ENCODE data around the gene DUSP23.

Gene DUSP23

GRCh38 chr1:159803956-159804689 is 23.4 kb downstream of the DUSP23 start:
- H3K79me2 ChIP-seq (ENCODE audit: insufficient read depth, low read length): no peaks in the 10 kb centered on the region
- H3K9ac ChIP-seq (ENCODE audit: low read length): no peak overlapping the region
- H3K4me2 ChIP-seq (ENCODE audit: low read length): no peak overlapping the region
- H3F3A ChIP-seq (ENCODE audit: insufficient read depth, low read length): no peaks in the 10 kb centered on the region
- no peak overlapping the region for H3K4me3 ChIP-seq (ENCODE audit: low read depth, low read length, poor library complexity, severe bottlenecking)
- no peaks in the 10 kb centered on the region for H3K9me3 ChIP-seq (ENCODE audit: low read length)
- no peak overlapping the region for H2AFZ ChIP-seq (ENCODE audit: low read length)
- H3K36me3 ChIP-seq (ENCODE audit: insufficient read depth, low read length): no peaks in the 10 kb centered on the region
- no peaks in the 10 kb centered on the region for H3K9me2 ChIP-seq (ENCODE audit: low read depth, low read length)
- no peaks in the 10 kb centered on the region for H3K4me1 ChIP-seq (ENCODE audit: insufficient read depth, low read length, severe bottlenecking)
- no peak overlapping the region for H3K27ac ChIP-seq (ENCODE audit: low read depth, low read length, poor library complexity, severe bottlenecking)
- H4K20me1 ChIP-seq (ENCODE audit: insufficient read depth, low read length): no peaks in the 10 kb centered on the region
- TF ChIP-seq CTCF (IDR thresholded peaks at IDR 0.05; ENCODE audit: low read length) (no peak), EZH2 (IDR thresholded peaks at IDR 0.05; ENCODE audit: borderline replicate concordance, low read length) (no peak)
- no peaks in the 10 kb centered on the region for H3K27me3 ChIP-seq (ENCODE audit: insufficient read depth, low read length)

DNA sequence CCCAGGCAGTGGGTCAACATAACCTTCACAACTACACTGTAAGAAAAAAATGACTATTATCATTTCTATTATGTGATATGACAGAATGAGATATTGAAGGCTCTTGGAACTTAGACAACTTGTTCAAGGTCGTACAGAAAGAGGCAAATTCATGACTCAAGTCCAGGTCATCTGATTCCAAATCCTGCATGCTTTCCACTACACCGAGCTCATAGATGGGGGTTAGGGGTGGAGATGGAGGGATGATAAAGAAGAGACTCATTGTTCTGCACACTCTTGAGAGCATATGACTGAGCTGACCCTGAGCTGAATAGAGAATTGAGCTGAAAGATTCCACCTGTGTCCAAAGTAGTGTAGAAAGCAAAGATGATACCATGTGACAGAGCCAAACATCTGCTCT is 24.2 kb downstream of the DUSP23 start:
- Histone ChIP-seq H3K27me3 (ENCODE audit: insufficient read depth, low read length) (no peaks in the 10 kb centered on the region), H3K79me2 (ENCODE audit: insufficient read depth, low read length) (no peaks in the 10 kb centered on the region), H3K4me3 (ENCODE audit: low read depth, low read length, poor library complexity, severe bottlenecking) (no peak overlapping the region), H3K9me2 (ENCODE audit: low read depth, low read length) (no peaks in the 10 kb centered on the region), H2AFZ (ENCODE audit: low read length) (no peak overlapping the region), H3K4me1 (ENCODE audit: insufficient read depth, low read length, severe bottlenecking) (no peaks in the 10 kb centered on the region), H3K4me2 (ENCODE audit: low read length) (no peak overlapping the region), H4K20me1 (ENCODE audit: insufficient read depth, low read length) (no peaks in the 10 kb centered on the region), H3K9me3 (ENCODE audit: low read length) (no peaks in the 10 kb centered on the region), H3K9ac (ENCODE audit: low read length) (no peak overlapping the region), H3K27ac (ENCODE audit: low read depth, low read length, poor library complexity, severe bottlenecking) (no peak overlapping the region), H3F3A (ENCODE audit: insufficient read depth, low read length) (no peaks in the 10 kb centered on the region), H3K36me3 (ENCODE audit: insufficient read depth, low read length) (no peaks in the 10 kb centered on the region)
- TF ChIP-seq EZH2 (IDR thresholded peaks at IDR 0.05; ENCODE audit: borderline replicate concordance, low read length): no peak
- TF ChIP-seq CTCF (IDR thresholded peaks at IDR 0.05; ENCODE audit: low read length): no peak

- no peak for TF ChIP-seq CTCF (IDR thresholded peaks at IDR 0.05; ENCODE audit: low read length)
- TF ChIP-seq EZH2 (IDR thresholded peaks at IDR 0.05; ENCODE audit: borderline replicate concordance, low read length): no peak
- no peak overlapping the region for H3K4me2 ChIP-seq (ENCODE audit: low read length)
- no peak overlapping the region for H2AFZ ChIP-seq (ENCODE audit: low read length)
- H3K9ac ChIP-seq (ENCODE audit: low read length): no peak overlapping the region
- no peaks in the 10 kb centered on the region for H3K79me2 ChIP-seq (ENCODE audit: insufficient read depth, low read length)
- no peaks in the 10 kb centered on the region for H4K20me1 ChIP-seq (ENCODE audit: insufficient read depth, low read length)
- H3K36me3 ChIP-seq (ENCODE audit: insufficient read depth, low read length): no peaks in the 10 kb centered on the region
- no peaks in the 10 kb centered on the region for H3K9me2 ChIP-seq (ENCODE audit: low read depth, low read length)
- H3K9me3 ChIP-seq (ENCODE audit: low read length): no peaks in the 10 kb centered on the region
- no peak overlapping the region for H3K4me3 ChIP-seq (ENCODE audit: low read depth, low read length, poor library complexity, severe bottlenecking)
- H3K27ac ChIP-seq (ENCODE audit: low read depth, low read length, poor library complexity, severe bottlenecking): no peak overlapping the region
- H3K27me3 ChIP-seq (ENCODE audit: insufficient read depth, low read length): no peaks in the 10 kb centered on the region; the same call in 1 of the 2 replicates
- no peaks in the 10 kb centered on the region for H3F3A ChIP-seq (ENCODE audit: insufficient read depth, low read length)
- no peaks in the 10 kb centered on the region for H3K4me1 ChIP-seq (ENCODE audit: insufficient read depth, low read length, severe bottlenecking)
Observed at GRCh38 chr1:159815926-159816325, 35.2 kb downstream of the DUSP23 start.

All from OCI-LY1 (cell line).